Activated naive CD8-positive, alpha-beta T cell treated with anti-CD3 and anti-CD28 coated beads, Interleukin-2, amount 50 U/mL, for 24 hours (primary cell): ENCODE data around the gene LRRC1.
"Not testable (repeated sequence)": the region's sequence is repeated elsewhere in the genome, so short reads cannot be mapped to it uniquely, and the experiment has no call there.

Experiments
- ATAC-seq: fragments of 150-1000 bp; cut with Tn5 transposase; one replicate; pipeline ENCODE4 v1.10.0; 2021
- DNase-seq: peaks from one replicate; pipeline ENCODE4 v3.0.0; 2021
- H3K27ac Mint-ChIP-seq: one replicate; pipeline ENCODE4 v1.8.0; 2021; ENCODE audit warnings: mild to moderate bottlenecking, mixed read lengths
- H3K27me3 Mint-ChIP-seq: one replicate; pipeline ENCODE4 v1.8.0; 2021; ENCODE audit warnings: mixed read lengths
- H3K36me3 Mint-ChIP-seq: one replicate; pipeline ENCODE4 v1.8.0; 2021; ENCODE audit warnings: low read depth, mixed read lengths
- H3K4me1 Mint-ChIP-seq: one replicate; pipeline ENCODE4 v1.8.0; 2021; ENCODE audit warnings: mixed read lengths
- H3K4me3 Mint-ChIP-seq: one replicate; pipeline ENCODE4 v1.8.0; 2021; ENCODE audit warnings: mild to moderate bottlenecking, moderate library complexity, mixed read lengths
- H3K9me3 Mint-ChIP-seq: one replicate; pipeline ENCODE4 v1.8.0; 2021; ENCODE audit warnings: mixed read lengths

LRRC1 gene

DNA sequence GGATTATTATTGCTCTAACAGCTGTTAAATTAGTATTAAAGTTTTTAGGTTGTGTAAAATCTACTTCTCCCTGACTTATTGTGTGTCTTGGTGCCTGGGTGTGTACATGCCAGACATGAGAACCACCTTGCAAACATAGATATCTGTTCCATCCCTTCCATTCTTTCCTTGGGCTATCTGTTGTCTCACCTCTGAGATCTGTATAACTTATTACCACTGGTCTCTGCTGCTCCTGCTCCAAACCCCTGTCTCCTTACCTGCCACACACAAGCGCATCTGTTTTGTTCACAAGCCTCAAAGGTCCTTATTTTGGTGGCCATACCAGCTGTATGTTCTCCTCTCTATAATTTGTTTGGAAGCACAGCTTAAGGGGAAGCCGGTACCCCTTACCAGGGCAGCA, 2.5 kb downstream of the LRRC1 start:
- Mint-ChIP-seq H3K27me3 (peaks cover 15% of the 10 kb centered on the region), H3K9me3 (no peaks in the 10 kb centered on the region), H3K36me3 (peaks cover 2% of the 10 kb centered on the region), H3K4me1 (peaks cover 31% of the 10 kb centered on the region), H3K27ac (no peak overlapping the region), H3K4me3 (no peak overlapping the region)
- no peak for ATAC-seq
- DNase-seq: no peak

DNA sequence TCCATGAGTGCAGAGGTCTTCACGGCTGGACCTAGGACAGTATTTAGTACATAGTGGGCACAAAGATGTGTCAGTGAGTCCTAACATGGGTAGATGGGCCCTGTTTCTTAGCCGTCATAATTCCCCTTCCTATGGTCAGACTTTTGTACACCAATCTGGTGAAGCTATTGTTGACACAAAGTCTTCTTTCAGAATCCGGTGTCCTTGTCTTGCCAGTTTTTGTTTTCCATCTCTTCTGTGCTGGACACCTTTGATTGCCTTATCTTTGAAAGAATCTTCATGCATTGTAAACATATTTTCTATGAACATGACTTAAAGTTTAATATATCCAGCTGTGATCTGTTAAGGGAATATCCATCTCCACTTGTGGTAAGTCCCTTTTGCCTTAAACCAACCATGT, 4.5 kb downstream of the LRRC1 start:
- Mint-ChIP-seq H3K4me3 (no peak overlapping the region), H3K27me3 (peaks cover 12% of the 10 kb centered on the region), H3K9me3 (no peaks in the 10 kb centered on the region), H3K36me3 (peaks cover 2% of the 10 kb centered on the region), H3K27ac (no peak overlapping the region), H3K4me1 (peaks cover 16% of the 10 kb centered on the region)
- ATAC-seq: no peak
- no peak for DNase-seq

DNA sequence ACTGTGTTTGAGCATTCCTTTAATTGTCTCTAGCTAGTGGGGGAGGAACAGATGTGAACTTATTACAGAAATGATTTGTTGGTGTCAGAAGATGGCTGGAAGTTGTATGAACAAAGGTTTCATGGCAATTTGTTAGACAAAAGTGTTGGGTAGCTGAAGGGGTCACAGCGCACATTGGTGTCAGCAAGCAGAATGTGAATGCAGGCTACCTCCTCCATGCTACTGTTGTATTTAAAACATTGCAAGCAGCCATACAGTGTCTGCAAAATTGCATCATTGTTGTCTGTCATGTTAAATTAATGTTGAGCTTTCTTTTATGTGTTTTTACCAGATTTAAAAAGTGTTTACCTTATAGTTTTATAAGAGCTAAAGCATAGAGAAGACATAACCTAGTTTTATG, 6.2 kb downstream of the LRRC1 start:
- DNase-seq (no peak), ATAC-seq (no peak)
- H3K27ac Mint-ChIP-seq: no peak overlapping the region
- H3K4me1 Mint-ChIP-seq: peaks cover 12% of the 10 kb centered on the region
- peaks cover 9% of the 10 kb centered on the region for H3K27me3 Mint-ChIP-seq
- H3K4me3 Mint-ChIP-seq: no peak overlapping the region
- no peaks in the 10 kb centered on the region for H3K36me3 Mint-ChIP-seq
- H3K9me3 Mint-ChIP-seq: no peaks in the 10 kb centered on the region

DNA sequence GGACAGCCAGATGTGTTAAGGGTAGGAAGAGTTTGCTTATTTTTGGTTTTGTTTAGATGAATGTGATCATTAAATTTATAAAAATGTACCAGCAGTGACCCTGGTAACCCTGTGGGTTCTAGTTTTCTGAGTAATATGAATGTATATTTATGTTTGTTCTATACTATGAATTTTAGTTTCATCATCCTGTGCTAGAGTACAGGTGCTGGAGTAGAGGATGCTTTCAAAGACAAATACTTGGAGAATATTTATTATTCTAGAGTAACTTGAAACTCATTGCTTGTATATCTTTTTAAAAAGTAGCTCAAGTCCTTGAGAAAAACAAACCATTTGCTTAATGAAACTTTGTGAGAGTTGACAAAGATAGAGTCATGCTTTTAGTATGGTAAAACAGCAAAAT, 7.8 kb downstream of the LRRC1 start:
- no peak overlapping the region for H3K4me3 Mint-ChIP-seq
- no peaks in the 10 kb centered on the region for H3K9me3 Mint-ChIP-seq
- DNase-seq: no peak
- no peaks in the 10 kb centered on the region for H3K36me3 Mint-ChIP-seq
- no peaks in the 10 kb centered on the region for H3K27me3 Mint-ChIP-seq
- ATAC-seq: no peak
- no peak overlapping the region for H3K27ac Mint-ChIP-seq
- H3K4me1 Mint-ChIP-seq: peaks cover 3% of the 10 kb centered on the region

DNA sequence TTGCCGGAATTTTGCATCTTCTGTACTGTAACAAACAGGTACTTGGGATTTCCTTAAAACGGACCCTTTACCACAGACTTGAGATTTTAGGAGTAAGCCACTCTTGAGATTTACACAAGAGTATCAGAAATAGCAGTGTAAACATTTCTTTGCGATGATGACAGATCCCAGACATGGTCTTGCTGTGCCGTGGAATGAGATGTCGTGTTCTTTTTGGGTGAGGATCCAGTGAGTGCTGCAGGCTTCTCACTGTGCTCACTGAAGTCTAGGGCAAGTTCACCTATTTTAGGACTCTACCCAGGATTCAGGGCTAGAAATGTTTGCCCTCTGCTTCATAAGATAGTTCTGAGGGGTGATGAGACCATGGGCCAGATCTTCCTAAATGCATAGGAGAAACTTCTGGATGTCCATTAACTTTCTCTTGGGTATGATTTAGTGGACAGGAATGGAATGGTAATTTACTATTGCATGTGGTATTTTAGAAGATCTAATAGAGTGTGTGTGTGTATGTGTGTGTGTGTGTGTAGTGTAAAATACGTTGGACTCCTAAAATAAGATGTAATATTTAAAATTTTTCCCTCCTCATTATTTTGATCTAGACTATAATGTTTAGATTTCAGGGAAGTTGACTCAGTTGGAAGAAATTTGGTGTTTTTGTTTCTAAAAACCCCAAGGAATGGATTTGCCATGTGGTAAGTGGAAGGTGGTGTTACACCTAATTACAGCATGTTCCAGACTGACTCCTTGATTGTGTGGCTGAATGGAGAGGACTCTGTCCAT, 8.5 kb downstream of the LRRC1 start:
- Mint-ChIP-seq H3K27ac (no peak overlapping the region), H3K27me3 (no peaks in the 10 kb centered on the region), H3K36me3 (no peaks in the 10 kb centered on the region), H3K9me3 (no peaks in the 10 kb centered on the region), H3K4me3 (no peak overlapping the region), H3K4me1 (peaks cover 3% of the 10 kb centered on the region)
- no peak for DNase-seq
- no peak for ATAC-seq

DNA sequence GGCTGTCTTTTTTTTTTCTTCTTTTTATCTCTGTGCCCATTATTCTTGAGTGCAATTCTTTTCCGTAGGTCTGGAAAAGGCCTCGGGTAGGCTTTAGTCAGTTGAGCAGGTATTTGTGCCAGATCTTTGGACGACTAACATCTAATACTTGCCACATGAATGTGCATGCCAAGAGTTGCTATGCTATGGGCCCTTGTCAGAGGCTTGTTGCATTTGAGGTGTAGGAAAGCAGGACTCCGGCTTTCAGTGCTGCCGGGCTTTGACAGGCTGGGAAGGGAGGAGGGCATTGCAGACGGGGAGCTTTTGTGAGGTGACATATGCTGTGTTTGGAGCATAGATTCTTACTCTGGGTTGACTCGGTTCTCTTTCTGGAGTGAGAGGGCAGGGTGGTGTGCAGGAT, 10.2 kb downstream of the LRRC1 start:
- no peak for DNase-seq
- Mint-ChIP-seq H3K36me3 (no peaks in the 10 kb centered on the region), H3K4me3 (no peak overlapping the region), H3K27me3 (no peaks in the 10 kb centered on the region), H3K4me1 (peaks cover 3% of the 10 kb centered on the region), H3K9me3 (no peaks in the 10 kb centered on the region), H3K27ac (no peak overlapping the region)
- ATAC-seq: no peak

DNA sequence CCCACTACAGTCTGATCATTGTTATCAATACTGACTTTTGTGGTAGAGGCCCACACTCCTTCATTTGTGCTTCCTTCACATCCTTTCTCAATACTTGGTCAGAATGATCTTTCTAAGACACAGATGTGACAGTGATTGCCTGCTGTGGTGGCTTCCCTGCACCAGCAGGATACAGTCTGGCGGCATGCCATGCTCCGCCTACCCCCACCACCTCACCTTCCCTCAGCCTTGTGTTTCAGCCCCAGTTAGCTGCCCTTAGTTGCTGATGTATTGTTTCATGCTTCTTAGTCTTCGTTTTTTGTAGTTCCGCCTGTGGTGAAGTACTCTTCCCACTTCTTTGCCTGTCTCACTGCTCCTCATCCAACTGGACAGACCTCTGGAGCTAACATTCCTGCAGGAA, 10.9 kb downstream of the LRRC1 start:
- DNase-seq: no peak
- Mint-ChIP-seq H3K4me1 (peaks cover 3% of the 10 kb centered on the region), H3K4me3 (no peak overlapping the region)

DNA sequence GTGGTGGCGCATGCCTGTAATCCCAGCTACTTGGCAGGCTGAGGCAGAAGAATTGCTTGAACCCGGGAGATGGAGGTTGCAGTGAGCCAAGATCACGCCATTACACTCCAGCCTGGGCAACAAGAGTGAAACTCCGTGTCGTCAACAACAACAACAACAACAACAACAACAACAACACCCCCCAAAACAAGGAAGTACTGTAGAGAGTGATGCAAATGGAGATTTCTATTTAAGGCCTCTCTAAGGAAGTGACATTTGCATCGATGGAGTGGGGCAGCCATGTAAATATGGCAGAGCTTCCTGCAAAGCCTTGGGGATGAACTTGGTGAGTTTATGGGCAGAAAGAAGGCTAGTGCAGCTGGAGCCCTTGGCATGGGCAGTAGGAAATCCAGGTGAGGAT, 12.8 kb downstream of the LRRC1 start:
- DNase-seq, H3K4me3 Mint-ChIP-seq, H3K4me1 Mint-ChIP-seq, H3K36me3 Mint-ChIP-seq, ATAC-seq, H3K27ac Mint-ChIP-seq, H3K27me3 Mint-ChIP-seq, H3K9me3 Mint-ChIP-seq: not testable (repeated sequence)

More for the DNA sequence above, 10.9 kb downstream of the LRRC1 start:
- ATAC-seq: no peak
- Mint-ChIP-seq H3K36me3 (no peaks in the 10 kb centered on the region), H3K27ac (no peak overlapping the region), H3K9me3 (no peaks in the 10 kb centered on the region), H3K27me3 (no peaks in the 10 kb centered on the region)

DNA sequence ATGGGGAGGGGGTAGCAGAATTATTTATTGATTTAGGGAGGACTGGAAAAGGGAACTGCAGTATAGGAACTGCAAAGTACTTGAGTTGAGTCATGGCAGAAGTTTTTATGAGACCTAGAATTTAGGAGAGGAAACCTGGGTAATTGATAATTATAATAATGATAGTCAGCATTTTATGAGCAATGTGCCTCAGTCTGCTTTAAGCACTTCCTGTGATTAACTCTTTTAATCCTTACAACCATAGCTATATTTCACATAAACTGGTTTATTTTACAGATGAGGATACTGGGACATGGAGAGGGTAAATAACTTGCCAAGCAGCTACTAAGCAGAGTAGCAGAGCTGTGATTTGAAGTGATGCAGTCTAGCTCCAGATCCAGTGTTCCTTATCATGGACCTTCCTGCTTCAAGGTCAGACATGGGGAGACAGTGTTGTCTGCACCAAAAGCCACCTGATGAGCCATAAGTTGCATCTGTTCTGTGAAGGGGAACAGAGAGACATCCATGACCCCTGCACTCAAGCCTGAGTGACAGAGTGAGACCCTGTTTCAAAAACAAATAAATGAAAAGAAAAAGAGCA, 13.6 kb downstream of the LRRC1 start:
- Mint-ChIP-seq H3K36me3 (no peaks in the 10 kb centered on the region), H3K27ac (no peak overlapping the region), H3K9me3 (no peaks in the 10 kb centered on the region), H3K4me3 (no peak overlapping the region), H3K4me1 (peaks cover 3% of the 10 kb centered on the region), H3K27me3 (no peaks in the 10 kb centered on the region)
- DNase-seq (no peak), ATAC-seq (no peak)

DNA sequence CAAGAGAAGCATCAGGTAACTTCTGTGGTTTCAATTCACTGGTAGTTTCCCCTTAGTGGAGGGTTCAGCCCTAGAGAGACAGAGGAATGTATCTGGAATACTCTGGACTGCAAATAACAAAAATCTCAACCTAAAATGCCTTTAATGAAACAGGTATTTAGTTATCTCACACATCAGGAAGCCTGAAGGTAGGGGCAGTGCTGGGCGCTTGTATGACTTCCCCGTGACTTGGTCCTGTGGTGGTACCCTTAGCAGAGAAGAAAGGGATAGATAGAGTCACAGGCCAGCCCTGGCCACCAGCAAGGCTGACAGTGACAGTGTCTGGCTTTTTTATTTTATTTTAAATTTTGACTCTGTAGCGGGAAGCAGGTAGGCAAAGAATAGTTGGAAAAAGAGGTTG, 14.9 kb downstream of the LRRC1 start:
- ATAC-seq: no peak
- no peak overlapping the region for H3K4me3 Mint-ChIP-seq

DNA sequence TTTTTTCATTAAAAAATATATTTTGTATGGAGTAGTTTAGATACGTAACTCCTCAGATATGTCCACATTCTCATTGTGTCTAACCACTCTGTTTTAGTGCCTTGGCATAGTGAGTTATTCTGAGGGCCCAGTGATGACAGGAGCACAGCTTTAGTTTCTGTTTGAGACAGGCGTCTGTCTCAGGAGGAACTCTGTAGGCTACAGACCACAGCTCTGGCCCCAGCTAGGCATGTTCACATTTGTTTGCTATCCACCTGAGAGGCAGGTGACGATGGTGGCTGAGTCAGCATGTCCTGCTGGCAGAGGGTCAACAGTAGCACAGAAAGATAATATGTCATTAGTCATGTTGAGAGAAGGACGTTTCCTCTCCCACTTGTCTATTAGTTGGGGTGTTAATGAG, 16.3 kb downstream of the LRRC1 start:
- H3K9me3 Mint-ChIP-seq: no peaks in the 10 kb centered on the region
- no peak for ATAC-seq
- DNase-seq: no peak

More for the DNA sequence above, 14.9 kb downstream of the LRRC1 start:
- no peak for DNase-seq
- Mint-ChIP-seq H3K27ac (no peak overlapping the region), H3K36me3 (no peaks in the 10 kb centered on the region), H3K9me3 (no peaks in the 10 kb centered on the region), H3K4me1 (peaks cover 3% of the 10 kb centered on the region), H3K27me3 (no peaks in the 10 kb centered on the region)

DNA sequence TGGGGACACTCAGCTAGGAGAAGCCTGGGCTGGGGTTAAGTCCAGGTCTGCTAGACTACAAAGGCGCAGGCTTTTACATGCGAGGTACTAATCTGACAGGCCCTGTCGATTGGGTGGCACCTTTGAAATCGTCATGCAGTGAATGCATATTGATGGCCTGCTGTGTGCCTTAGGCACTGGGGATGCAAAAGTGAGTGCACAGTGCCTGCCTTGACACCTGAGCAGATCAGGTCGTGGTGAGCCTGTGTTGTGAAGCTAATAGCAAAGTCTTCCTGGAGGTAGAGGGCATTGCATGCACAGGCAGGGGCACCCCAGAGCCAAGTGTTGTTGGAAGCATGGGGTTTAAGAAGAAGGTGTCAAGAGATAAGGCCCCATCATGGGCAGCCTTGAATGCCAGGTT, 16.9 kb downstream of the LRRC1 start:
- no peak for DNase-seq
- Mint-ChIP-seq H3K27me3 (no peaks in the 10 kb centered on the region), H3K36me3 (no peaks in the 10 kb centered on the region), H3K4me3 (no peak overlapping the region), H3K4me1 (no peaks in the 10 kb centered on the region), H3K27ac (no peak overlapping the region), H3K9me3 (no peaks in the 10 kb centered on the region)
- no peak for ATAC-seq

More for the DNA sequence above, 16.3 kb downstream of the LRRC1 start:
- Mint-ChIP-seq H3K27ac (no peak overlapping the region), H3K36me3 (no peaks in the 10 kb centered on the region), H3K4me1 (no peaks in the 10 kb centered on the region), H3K27me3 (no peaks in the 10 kb centered on the region), H3K4me3 (no peak overlapping the region)

DNA sequence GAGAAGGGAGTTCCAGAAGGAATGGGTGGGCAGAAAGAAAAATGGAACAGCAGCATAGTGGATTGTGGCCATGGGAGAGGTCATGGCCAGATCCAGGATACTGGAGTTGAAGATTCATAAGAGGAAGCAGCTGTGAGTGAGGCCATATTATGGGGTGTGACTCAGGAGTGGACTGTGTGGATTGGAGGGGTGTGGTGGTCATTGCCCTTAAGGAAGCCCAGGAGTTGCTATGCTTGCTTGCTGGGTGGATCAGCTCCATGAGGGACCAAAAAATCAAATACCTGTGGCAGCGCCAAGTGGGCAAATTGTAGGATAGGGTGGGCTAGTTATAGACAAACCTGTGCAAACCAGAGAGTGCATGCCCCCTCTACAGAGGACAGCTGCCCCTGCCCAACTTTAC, 18.3 kb downstream of the LRRC1 start:
- Mint-ChIP-seq H3K9me3 (no peaks in the 10 kb centered on the region), H3K4me3 (no peak overlapping the region), H3K36me3 (no peaks in the 10 kb centered on the region), H3K4me1 (no peaks in the 10 kb centered on the region), H3K27ac (no peak overlapping the region), H3K27me3 (no peaks in the 10 kb centered on the region)
- ATAC-seq (no peak), DNase-seq (no peak)

DNA sequence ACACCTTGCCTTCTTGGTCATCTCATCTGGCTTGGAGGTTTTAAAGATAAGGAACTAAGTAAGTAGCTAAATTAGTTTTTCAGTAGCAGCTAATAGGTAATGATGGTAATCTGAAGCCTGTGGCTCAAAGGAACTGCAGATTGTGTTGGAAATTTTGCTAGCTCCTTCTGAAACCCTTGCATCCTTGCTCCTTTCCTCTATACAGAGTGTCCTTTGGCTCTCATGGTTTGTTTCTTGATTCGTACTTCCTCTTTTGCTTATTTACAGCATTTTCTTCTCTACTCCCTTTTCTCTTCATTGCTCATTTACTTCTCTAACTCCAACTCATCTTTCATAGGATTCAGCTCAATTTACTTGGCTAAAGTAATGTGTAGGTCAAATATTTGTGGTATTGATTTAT, 19.0 kb downstream of the LRRC1 start:
- Mint-ChIP-seq H3K4me3 (no peak overlapping the region), H3K36me3 (no peaks in the 10 kb centered on the region), H3K9me3 (no peaks in the 10 kb centered on the region), H3K27me3 (no peaks in the 10 kb centered on the region), H3K4me1 (peaks cover 2% of the 10 kb centered on the region), H3K27ac (no peak overlapping the region)
- ATAC-seq (no peak), DNase-seq (no peak)

DNA sequence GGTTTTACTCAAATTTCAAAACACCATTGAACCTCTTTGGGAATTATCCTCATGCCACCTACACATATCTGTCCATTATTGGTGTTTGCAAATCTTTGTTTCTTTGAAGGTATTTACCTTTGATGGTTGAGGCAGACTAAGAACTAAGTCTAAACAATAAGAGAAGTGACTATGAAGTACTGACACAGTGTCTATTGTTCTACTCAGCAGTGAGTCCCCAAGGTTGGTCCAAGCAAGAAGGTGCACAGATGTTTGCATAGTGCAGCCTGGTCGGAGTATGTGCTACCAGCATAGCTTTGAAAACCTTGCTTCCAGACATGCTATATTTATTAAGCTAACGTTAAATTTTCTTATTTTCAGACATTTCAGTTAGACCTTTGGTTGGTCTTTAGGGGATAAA, 19.5 kb downstream of the LRRC1 start:
- Mint-ChIP-seq H3K27me3 (no peaks in the 10 kb centered on the region), H3K36me3 (no peaks in the 10 kb centered on the region), H3K4me1 (peaks cover 6% of the 10 kb centered on the region), H3K27ac (no peak overlapping the region), H3K4me3 (no peak overlapping the region), H3K9me3 (no peaks in the 10 kb centered on the region)
- DNase-seq: no peak
- ATAC-seq: no peak
